ENCODE results near the gene ARHGAP22. TPM values are rescaled to one million over a fixed set of nuclear protein-coding genes. Genes with fewer than 3 reads are reported as not detected.

Gene ARHGAP22
- total RNA-seq, 1 donor, result 45.6 TPM

- H3K27me3 ChIP-seq (ENCODE audit: insufficient read depth, low read length), result no peaks in the 10 kb centered on the region
- no peak for DNase-seq (ENCODE audit: insufficient read length, low spot score, missing footprints)
- peaks cover 24% of the 10 kb centered on the region for H4K20me1 ChIP-seq (ENCODE audit: insufficient read depth, low read length)
- no peak overlapping the region for H2AFZ ChIP-seq (ENCODE audit: low read length)
- H3K27ac ChIP-seq (ENCODE audit: low read depth, low read length), result no peak overlapping the region
- TF ChIP-seq CTCF (IDR thresholded peaks at IDR 0.05; ENCODE audit: extremely low read depth, low read depth, low read length), result no peak
- H3K36me3 ChIP-seq (ENCODE audit: insufficient read depth, low read length), result peaks cover 51% of the 10 kb centered on the region
- H3K4me2 ChIP-seq (ENCODE audit: insufficient read depth, low read length), result no peak overlapping the region
- peaks cover 96% of the 10 kb centered on the region for H3K79me2 ChIP-seq (ENCODE audit: insufficient read depth, low read length)
- H3K9me3 ChIP-seq (ENCODE audit: low read depth, low read length), result no peaks in the 10 kb centered on the region
- H3K4me3 ChIP-seq (ENCODE audit: insufficient read depth, low read length), result no peak overlapping the region
- peaks cover 8% of the 10 kb centered on the region for H3K4me1 ChIP-seq (ENCODE audit: insufficient read depth, low read length)
These were observed 128.4 kb downstream of the ARHGAP22 start for GRCh38 chr10:48476279-48476982.

DNA sequence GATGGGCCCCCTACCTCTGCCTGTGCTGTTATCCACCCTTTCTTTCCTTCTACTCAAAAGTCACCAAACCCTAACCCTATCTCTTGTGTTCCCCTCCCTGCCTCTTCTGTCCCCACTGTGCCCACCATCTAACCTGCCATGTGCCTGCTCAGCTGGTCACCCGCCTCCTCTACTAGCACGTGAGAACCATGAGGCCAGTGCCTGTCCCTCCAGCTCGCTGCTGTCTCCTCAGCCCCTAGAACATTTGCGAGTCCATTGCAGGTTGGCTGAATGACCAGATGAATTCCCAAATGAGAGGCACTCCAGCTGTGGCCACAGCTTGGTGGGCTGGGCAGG lies 129.0 kb downstream of the ARHGAP22 start:
- H3K4me3 ChIP-seq (ENCODE audit: insufficient read depth, low read length), result no peak overlapping the region
- H3K9me3 ChIP-seq (ENCODE audit: low read depth, low read length), result no peaks in the 10 kb centered on the region
- H3K4me1 ChIP-seq (ENCODE audit: insufficient read depth, low read length), result peaks cover 14% of the 10 kb centered on the region
- no peak for TF ChIP-seq CTCF (IDR thresholded peaks at IDR 0.05; ENCODE audit: extremely low read depth, low read depth, low read length)
- H3K36me3 ChIP-seq (ENCODE audit: insufficient read depth, low read length), result peaks cover 51% of the 10 kb centered on the region
- no peak for DNase-seq (ENCODE audit: insufficient read length, low spot score, missing footprints)
- peaks cover 96% of the 10 kb centered on the region for H3K79me2 ChIP-seq (ENCODE audit: insufficient read depth, low read length)
- peaks cover 28% of the 10 kb centered on the region for H4K20me1 ChIP-seq (ENCODE audit: insufficient read depth, low read length)
- H3K27me3 ChIP-seq (ENCODE audit: insufficient read depth, low read length), result no peaks in the 10 kb centered on the region
- H2AFZ ChIP-seq (ENCODE audit: low read length), result no peak overlapping the region
- H3K4me2 ChIP-seq (ENCODE audit: insufficient read depth, low read length), result no peak overlapping the region
- H3K27ac ChIP-seq (ENCODE audit: low read depth, low read length), result no peak overlapping the region

DNA sequence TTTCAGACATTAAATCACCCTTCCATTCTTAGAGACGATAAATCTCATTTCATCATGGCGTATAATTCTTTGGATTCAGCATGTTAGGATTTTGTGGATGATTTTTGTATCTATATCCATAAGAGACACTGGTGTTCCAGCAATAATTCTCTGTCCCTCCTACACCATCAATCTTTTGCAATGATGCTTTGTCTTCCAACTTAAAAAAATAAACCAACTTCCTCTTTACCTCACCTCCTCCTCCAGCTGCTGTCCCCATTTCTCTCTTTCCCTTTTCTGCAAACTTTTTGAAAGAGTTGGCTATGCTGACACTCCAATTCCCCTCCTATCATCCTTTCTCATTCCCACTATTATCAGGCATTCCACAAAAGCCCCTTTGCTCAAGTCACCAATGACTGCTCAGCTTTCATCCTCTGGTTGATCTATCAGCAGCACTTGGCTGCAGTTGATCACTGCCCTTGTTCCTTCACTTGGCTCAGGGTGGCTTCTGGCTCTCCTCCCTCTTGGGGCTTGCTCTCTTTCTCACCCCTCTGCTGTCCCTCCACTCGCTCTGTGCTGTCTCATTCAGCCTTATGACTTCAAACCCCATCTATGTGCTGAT lies 130.0 kb downstream of the ARHGAP22 start:
- peaks cover 15% of the 10 kb centered on the region for H3K4me1 ChIP-seq (ENCODE audit: insufficient read depth, low read length)
- no peak for DNase-seq (ENCODE audit: insufficient read length, low spot score, missing footprints)
- H4K20me1 ChIP-seq (ENCODE audit: insufficient read depth, low read length), result peaks cover 36% of the 10 kb centered on the region
- H3K79me2 ChIP-seq (ENCODE audit: insufficient read depth, low read length), result peaks cover 96% of the 10 kb centered on the region
- H3K36me3 ChIP-seq (ENCODE audit: insufficient read depth, low read length), result peaks cover 45% of the 10 kb centered on the region
- H3K4me3 ChIP-seq (ENCODE audit: insufficient read depth, low read length), result no peak overlapping the region
- no peak for TF ChIP-seq CTCF (IDR thresholded peaks at IDR 0.05; ENCODE audit: extremely low read depth, low read depth, low read length)
- H3K9me3 ChIP-seq (ENCODE audit: low read depth, low read length), result no peaks in the 10 kb centered on the region
- no peaks in the 10 kb centered on the region for H3K27me3 ChIP-seq (ENCODE audit: insufficient read depth, low read length)
- no peak overlapping the region for H3K4me2 ChIP-seq (ENCODE audit: insufficient read depth, low read length)
- no peak overlapping the region for H3K27ac ChIP-seq (ENCODE audit: low read depth, low read length)
- no peak overlapping the region for H2AFZ ChIP-seq (ENCODE audit: low read length)

DNA sequence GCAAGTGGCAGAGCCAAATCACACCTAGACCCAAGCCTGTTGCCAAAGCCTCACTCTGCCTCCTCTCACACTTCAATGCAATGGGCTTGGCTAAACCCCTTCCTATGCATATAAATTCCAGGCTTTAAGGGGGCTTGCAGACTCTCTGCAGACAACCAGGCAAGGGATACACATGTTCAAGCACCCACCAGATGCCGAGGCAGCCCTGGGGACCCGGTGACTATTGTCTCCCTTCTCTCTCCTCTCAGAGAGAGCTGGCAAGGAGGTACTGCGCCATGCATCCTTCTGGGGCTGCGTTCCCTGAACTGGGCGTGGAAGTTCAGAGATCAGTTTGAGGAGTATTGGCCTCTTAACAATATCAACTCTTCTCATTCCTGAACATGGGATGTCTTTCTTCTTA lies 131.2 kb downstream of the ARHGAP22 start:
- H3K36me3 ChIP-seq (ENCODE audit: insufficient read depth, low read length), result peaks cover 46% of the 10 kb centered on the region
- no peak overlapping the region for H3K4me3 ChIP-seq (ENCODE audit: insufficient read depth, low read length)
- H3K27me3 ChIP-seq (ENCODE audit: insufficient read depth, low read length), result no peaks in the 10 kb centered on the region
- TF ChIP-seq CTCF (IDR thresholded peaks at IDR 0.05; ENCODE audit: extremely low read depth, low read depth, low read length), result no peak
- H3K9me3 ChIP-seq (ENCODE audit: low read depth, low read length), result no peaks in the 10 kb centered on the region
- DNase-seq (ENCODE audit: insufficient read length, low spot score, missing footprints), result peak; percentile 74
- H3K27ac ChIP-seq (ENCODE audit: low read depth, low read length), result no peak overlapping the region
- H3K4me2 ChIP-seq (ENCODE audit: insufficient read depth, low read length), result no peak overlapping the region
- peaks cover 42% of the 10 kb centered on the region for H4K20me1 ChIP-seq (ENCODE audit: insufficient read depth, low read length)
- no peak overlapping the region for H2AFZ ChIP-seq (ENCODE audit: low read length)
- peaks cover 15% of the 10 kb centered on the region for H3K4me1 ChIP-seq (ENCODE audit: insufficient read depth, low read length)
- H3K79me2 ChIP-seq (ENCODE audit: insufficient read depth, low read length), result peaks cover 96% of the 10 kb centered on the region
